Myocyte (in vitro differentiated cells): ENCODE data around the gene ST6GALNAC1. TPM values are rescaled to one million over a fixed set of nuclear protein-coding genes. Genes with fewer than 3 reads are reported as not detected.
"Not testable (repeated sequence)": the region's sequence is repeated elsewhere in the genome, so short reads cannot be mapped to it uniquely, and the experiment has no call there.

ENCODE experiments used
- DNase-seq: peaks from one replicate; pipeline ENCODE4 v3.0.0-alpha.2; 2012; ENCODE audit warnings: low read depth
- total RNA-seq: library from RNA; depleted of rRNA; stranded (reverse); fragments of >200 nt; gene quantifications from 2 replicates; pipeline ENCODE4 v1.2.3, GENCODE V29; 2014

ST6GALNAC1 gene
- total RNA-seq, 1 donor from 2014 or later, result not detected

DNA sequence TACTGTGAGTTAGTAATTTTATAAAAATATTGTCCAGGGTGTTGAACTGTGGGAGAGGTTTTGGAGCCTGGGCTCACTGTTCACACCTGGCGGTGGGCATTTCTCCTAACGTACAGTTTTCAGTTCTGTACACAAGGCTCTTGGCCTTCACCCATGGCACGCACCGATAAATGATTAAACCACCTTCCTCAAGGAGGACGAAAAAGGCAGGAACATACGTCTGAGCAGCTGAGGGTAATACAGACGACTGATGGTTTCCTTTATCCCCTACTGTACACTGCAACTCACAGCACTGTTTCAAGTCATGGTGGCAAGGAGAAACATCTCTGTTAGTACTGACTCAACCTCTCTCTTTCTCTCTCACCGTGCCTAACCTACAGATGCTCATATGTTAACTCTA is 1.4 kb upstream of the ST6GALNAC1 start:
- DNase-seq, result no peak

DNA sequence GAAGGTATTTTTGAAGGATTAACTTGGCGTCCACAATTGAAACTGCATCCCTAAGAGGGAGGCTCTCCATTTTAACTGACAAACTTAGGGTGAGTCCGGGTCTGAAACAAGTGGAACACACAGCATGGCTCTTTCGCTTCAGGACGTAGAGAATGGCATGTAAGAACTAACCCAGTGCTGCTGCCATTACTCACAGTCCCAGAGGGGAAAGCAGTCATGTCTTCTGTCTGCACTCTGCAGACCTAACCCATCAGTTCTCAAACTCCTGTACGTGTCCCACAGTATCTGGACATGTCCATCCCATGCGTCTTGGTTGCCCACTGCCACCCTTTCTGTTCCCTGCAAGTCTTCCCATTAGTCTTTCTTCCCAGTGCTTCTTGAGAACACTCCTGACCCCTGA is 563 bp downstream of the ST6GALNAC1 start:
- no peak for DNase-seq

DNA sequence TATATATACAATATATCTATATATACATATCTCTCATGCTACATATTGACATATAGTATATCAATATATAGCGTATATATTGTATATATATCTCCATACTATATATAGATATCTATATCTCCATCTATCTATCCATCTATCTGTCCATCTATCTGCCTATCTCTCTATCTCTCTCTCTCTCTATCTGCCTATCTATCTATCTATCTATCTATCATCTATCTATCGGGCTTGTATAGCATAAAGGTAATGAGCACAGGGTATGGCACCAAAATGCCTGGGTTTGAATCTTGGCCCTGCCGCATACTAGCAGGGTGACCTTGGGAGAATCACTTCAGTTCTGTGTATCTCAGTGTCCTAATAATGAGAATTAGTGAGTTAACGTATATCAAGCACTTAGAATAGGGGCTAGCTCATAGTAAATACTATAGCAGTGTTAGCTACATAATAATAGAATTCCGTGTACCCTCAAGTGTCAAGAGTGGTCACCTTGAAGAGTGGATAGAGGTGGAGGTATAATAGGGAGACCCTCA is 1.5 kb downstream of the ST6GALNAC1 start:
- no peak for DNase-seq

DNA sequence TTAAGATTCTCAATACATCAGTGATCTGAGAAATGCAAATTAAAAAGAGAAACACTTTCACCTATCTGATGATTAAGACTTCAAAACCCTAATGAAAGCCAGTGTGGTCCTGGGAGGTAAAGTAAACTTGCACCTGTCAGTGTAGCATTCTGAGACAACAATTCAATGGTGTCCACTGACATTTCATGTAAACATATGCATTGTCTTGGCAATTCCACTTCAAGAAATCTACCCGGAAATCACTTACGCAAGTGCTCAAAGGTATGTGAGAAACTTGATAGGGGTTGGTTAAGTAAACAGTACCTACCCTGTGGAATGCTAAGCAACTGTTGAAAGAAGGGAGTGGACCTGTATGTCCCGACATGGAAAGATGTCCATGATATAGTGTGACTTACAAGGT is 2.1 kb downstream of the ST6GALNAC1 start:
- no peak for DNase-seq

DNA sequence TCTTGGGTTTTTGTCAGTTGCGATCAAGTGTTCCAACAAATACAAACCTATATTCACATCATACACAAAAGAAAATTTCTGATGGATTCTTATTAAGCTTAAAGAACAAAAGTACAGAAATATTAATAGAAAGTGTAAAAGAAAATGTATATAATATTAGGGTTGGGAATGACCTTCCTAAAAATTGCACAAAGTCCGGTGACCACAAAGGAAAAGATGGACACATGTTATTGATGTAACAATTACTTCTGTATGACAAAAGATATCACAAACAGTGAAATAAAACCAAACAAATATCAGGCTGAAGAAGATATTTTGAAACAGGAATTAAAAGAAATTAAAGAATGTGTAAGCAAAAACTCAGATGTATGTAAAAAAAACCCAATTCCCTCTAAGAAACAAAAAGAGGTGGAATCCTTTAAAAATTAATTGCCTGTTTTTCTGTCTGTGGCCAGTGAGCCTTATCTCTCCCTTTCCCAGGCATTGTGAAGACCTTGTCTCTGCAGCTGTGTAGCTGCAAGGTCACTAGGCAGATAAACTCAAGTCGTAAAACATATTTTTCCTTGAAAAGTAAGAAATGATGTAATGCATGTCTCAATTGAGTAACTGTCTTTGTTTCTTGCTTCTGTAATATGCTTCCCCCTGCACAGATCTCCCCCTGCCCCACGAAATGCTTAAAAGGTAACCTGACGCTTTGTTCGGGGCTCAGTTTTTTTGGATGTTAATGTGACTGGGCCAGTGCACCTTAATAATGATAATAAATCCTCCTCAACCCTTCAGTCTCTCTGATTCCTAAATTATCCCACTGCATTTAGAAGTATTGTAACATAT is 2.8 kb downstream of the ST6GALNAC1 start:
- no peak for DNase-seq

DNA sequence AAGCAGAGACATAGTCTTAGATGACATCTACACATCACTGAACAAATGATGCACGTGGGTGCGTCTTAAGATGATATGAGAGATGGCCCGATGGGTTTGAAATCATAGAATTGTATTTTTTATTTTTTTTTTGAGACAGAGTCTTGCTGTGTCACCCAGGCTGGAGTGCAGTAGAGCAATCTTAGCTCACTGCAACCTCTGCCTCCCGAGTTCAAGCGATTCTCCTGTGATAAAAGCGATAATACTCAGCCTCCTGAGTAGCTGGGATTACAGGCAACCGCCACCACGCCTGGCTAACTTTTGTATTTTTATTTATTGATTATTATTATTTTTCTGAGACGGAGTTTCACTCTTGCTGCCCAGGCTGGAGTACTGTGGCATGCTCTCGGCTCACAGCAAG is 5.3 kb downstream of the ST6GALNAC1 start:
- no peak for DNase-seq

DNA sequence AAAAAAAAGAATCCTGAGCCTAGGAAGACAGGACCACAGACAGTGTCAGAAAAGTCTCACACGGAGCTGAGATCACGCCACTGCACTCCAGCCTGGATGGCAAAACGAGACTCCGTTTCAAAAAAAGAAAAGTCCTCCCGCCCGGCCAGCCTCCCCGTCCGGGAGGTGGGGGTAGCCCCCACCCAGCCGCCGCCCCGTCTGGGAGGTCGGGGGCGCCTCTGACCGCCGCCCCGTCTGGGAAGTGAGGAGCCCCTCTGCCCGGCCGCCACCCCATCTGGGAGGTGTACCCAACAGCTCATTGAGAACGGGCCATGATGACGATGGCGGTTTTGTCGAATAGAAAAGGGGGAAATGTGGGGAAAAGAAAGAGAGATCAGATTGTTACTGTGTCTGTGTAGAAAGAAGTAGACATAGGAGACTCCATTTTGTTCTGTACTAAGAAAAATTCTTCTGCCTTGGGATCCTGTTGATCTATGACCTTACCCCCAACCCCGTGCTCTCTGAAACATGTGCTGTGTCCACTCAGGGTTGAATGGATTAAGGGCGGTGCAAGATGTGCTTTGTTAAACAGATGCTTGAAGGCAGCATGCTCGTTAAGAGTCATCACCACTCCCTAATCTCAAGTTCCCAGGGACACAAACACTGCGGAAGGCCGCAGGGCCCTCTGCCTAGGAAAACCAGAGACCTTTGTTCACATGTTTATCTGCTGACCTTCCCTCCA is 6.9 kb downstream of the ST6GALNAC1 start:
- not testable (repeated sequence) for DNase-seq

DNA sequence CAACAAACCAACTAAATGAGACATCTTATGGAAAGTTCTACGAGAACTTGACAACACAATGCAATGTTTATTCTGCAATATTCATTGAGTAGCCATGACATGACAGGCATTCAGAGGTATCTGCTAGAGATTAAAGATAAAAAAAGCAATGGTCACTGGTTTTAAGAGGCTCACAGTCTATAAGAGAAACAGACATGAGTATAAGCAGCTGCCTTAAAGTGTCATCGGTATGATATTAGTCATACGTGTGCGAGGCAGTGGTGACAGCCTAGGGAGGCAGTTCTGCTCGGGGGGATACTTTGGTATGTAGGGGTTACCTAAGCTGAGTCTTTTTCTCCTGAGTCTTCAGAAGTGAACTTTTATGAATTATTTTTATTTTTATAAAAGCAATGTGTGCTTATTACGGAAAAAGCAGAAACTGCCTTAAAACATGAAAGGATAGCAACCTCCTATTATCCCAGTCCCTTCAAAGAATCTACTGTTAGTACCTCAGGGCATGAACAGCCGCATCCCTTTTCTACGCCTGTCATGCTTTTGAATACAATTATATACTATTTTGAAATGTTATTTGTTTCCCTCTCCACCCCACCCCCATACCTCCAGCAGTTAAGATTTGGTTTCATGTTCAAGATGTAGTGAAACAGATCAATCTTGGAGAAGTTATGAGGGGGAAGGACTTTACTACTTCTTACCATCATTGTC is 7.7 kb downstream of the ST6GALNAC1 start:
- DNase-seq, result no peak

DNA sequence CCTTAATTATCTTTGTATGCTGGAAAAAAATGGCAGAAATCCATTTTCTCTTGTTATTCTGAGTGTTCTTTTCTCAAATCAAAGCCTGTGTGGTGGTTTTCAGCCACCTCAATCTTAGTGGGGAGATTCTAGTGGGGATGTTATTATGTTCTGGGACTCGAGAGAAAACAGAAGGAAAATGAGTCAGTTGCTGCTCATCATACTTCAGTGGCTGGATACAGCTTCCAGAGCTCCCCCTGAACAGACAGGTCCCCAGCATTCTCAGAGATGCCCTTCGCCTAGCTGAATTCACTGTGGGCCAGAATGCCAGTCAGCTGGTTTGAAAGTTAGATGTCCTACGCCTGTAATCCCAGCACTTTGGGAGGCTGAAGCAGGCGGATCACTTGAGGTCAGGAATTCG is 8.5 kb downstream of the ST6GALNAC1 start:
- no peak for DNase-seq

DNA sequence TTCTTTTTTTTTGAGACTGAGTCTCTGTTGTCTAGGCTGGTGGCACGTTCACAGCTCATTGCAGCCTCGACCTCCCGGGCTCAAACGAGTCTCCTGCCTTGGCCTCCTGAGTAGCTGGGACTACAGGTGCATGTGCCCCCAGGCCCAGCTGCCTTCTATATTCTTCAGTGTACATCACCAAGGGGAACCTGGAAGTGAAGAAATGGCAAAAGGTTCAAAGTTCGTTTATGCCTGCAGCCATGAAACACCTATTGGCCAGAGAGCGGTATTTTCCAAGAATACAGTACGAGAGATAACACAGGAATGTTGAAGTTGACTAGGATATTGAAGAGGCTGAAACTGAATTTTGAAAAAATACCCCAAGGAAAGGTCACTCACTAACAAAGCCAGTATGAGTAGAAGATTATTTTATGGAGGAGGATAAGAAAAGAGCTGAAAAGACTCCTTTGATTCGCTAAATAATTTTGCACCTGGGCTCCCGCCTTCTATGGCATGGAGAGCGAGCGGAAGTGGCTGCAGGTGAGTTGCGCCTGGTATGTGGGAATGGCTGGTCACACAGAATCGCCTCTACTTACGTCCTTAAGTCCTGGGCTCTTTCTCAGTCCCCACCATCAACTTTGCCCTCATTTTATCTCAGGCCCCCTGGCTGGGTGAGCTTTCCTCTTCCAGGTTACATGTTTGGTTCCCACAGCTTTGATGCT is 9.8 kb downstream of the ST6GALNAC1 start:
- no peak for DNase-seq

DNA sequence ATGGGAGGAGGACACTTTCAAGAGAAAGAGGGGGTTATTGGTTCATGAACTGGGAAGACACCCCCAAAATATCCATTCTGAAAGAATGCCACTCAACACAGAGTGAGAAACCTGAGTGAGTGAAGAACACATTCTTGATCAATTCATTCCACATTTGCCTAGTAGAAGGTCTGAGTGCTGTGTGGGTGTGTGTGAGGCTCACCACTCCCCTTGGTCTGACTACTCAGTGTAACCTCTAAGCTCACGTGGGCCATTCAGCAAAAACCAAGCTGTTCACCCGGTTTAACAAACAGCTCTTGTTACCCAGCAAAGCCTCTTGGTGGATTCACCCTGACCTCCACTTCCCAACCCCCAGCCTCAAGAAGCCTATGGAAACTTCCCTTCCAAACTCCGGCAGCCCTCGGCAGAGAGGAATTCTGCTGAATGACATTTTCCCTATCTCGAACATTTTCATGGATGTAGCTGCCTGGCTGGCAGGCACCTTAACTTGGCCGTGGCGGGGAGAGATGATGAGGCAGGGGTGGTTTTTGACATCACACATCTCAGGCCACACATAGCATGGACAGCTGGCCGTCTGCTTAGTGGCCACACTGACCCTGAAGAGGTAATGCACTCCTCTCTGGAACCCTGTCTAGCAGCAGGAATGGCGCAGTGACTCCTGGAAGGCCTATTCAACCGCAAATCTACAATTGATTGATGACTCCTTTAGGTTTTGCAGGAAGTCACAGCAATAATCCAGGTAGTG is 11.6 kb downstream of the ST6GALNAC1 start:
- peak; percentile 57 for DNase-seq

DNA sequence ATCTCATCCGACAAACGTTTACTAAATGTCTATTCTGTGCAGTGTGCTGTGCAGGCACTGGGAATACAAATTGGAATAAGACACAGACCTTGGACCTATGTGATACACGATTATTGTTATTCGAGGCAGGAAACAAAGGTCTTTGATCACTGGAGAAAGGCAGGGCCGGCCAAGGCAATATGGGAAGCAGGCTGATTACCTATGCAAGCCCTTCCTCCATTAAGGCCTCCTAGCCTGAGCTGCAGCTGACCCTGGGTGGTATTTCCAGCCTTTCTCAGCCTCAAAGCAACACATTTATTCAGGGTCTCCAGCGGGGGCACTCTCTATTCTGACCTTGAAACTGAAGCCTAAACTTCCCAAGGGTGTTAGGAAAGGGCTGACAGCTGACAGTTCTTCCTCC is 13.4 kb downstream of the ST6GALNAC1 start:
- no peak for DNase-seq

DNA sequence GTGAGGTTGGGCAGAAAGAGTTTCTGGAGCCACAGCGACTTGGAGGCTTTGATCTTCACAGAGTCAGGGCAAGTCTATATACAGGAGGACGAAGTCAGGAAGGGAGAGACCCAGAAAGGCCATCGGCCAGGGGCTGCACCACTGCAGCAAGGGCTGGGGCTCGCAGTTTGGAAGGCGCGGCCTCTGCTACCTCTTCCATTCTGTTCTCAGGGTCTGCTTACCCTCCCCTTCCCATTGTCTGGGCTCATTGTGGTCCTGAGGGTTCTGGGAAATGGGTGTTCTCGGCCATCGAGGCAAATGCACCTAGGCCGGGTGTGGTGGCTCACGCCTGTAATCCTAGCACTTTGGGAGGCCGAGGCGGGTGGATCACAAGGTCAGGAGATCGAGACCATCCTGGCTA is 16.0 kb downstream of the ST6GALNAC1 start:
- no peak for DNase-seq

DNA sequence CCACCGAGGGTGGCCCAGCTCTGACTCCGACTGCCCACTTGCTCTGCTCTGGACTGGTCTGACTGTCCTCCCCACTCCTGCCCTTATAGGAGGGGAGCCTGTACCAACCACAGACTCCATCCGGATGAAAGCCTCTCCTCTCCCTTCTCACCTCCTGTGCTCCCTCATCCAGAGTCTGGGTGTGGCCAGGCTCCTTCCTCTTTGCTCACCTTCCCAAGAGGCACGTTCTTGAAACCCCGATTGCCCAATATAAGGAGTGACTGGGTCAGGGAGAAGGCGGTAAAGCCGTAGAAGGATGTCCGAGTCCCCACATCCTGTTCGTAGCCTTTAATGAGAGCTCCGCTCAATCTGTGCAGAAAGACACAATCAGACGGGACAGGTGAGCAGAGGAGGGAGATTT is 17.1 kb downstream of the ST6GALNAC1 start:
- DNase-seq, result no peak

DNA sequence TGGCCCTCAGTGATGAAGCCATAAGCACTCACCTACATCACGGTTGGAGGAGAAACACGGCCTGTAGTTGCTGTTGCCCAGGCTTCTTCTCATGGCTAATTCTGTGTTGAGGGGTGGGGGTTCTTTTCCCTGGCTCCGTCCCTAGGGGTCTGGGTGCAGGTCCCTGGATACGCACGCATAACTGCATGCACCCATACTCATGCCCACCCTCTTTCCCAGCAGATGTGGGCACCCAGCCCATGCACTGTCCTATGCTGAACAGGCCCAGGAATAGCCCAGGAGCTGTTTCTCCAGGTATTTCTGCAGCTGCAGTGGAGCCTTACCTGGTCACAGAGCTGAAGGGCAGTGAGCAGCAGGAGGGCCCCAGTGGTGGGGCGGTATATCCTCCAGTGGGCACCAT is 18.1 kb downstream of the ST6GALNAC1 start:
- DNase-seq, result no peak

DNA sequence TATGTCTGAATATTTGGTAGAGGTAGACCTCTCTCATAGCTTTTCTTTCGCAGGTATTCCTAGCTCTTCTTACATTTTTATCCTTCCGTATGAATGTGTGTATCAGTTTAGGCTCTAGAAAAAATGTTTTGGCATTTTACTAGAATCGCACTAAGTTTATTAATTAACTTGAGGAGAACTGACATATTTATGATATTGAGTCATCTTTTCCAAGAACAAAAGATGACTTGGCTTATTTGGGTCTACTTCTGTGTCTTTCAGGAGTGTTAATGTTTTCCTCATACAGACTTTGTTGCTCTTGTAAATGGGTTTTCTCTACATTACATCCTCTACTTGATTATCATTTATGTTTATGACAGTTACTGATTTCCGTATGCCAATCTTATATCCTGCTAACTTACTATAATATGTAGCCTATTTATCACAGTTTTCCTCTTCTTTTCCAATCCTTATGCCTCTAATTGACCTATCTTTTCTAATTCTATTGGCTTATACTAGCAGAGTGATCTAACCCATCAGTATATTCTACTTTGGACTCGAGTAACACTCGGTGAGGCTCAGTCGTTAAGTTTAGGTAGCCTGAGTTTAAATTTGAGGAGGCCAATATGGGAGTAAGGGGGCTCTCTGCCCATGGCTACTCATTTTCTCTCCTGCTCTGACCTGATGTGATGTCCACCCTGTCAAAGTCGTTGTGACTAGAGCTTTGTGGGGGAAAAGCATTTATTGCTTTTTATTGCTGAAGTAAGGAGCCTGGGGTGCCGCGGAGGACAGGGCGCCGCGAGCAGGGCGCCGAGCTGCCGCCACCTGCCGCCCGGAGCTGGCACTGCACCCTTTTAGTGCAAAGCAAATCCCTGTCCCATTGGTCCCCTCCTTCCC is 20.0 kb downstream of the ST6GALNAC1 start:
- DNase-seq, result peak; percentile 58

DNA sequence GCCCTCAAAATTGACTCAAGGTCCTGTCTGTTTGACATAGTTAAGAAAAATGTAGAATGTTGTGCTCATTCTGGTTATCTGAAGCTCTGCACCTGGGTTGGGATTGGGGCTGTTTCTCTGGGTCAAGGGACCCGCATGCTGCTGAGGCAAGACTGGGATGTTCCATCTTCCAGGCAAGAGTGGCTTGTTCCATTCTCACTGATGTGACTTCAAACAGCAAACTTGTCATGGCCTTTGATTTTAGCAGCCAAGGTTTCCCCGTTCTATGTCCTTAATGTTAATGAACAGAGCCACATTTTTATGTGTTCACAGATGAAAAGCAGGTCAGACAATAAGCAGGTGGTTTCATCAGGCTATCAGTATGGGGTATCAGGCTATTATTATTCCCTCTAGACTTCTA is 25.7 kb downstream of the ST6GALNAC1 start:
- DNase-seq, result no peak

DNA sequence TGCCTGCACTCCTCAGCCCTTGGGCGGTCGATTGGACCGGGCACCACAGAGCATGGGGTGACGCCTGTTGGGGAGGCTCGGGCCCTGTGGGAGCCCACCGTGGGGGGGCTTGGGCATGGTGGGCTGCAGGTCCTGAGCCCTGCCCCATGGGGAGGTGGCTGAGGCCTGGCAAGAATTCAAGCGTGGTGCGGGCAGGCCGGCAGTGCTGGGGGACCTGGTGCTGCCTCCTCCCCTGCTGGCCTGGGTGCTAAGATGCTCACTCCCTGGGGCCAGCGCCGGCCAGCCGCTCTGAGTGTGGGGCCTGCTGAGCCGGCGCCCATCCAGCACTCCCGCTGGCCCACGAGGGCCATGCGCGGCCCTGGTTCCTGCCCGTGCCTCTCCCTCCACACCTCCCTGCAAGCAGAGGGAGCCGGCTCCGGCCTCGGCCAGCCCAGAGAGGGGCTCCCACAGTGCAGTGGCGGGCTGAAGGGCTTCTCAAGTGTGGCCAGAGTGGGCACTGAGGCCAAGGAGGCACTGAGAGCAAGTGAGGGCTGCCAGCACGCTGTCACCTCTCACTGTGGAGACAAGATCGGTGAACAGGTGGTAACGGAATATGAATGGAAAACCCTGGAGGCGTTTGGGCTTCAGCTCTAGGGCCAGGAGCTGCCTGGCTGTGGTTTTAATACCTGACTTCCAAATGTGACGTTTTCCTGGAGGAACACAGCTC is 28.5 kb downstream of the ST6GALNAC1 start:
- DNase-seq, result no peak
